Prostate gland (tissue), 2 donors: ENCODE data around the gene MCC. TPM values are rescaled to one million over a fixed set of nuclear protein-coding genes. Genes with fewer than 3 reads are reported as not detected.

Source experiments
- DNase-seq: peaks from one replicate; pipeline ENCODE4 v3.0.0-alpha.2; 2019; ENCODE audit warnings: low spot score
- H3K27ac ChIP-seq, 2 donors: fragments of 200-600 bp; sonication (generic); 2 replicates each; pipeline ENCODE4 v1.5.1; 2017 to 2019
- H3K27me3 ChIP-seq: fragments of 200-600 bp; sonication (generic); replicated peaks from 2 replicates; pipeline ENCODE4 v1.5.1; 2019; ENCODE audit not compliant: insufficient read depth
- H3K36me3 ChIP-seq, 2 donors: fragments of 200-600 bp; sonication (generic); 1 replicate in 1 of 2; 2 replicates in 1 of 2; pipeline versions ENCODE4 v1.5.1 to v1.8.1; 2017 to 2019
- H3K4me1 ChIP-seq: fragments of 200-600 bp; sonication (generic); replicated peaks from 2 replicates; pipeline ENCODE4 v1.5.1; 2019
- H3K4me3 ChIP-seq, 2 donors: fragments of 200-600 bp; sonication (generic); 2 replicates each; pipeline ENCODE4 v1.5.1; 2017 to 2019
- H3K9me3 ChIP-seq: fragments of 200-600 bp; sonication (generic); 2 replicates; pipeline ENCODE4 v1.5.1; 2017
- POLR2A ChIP-seq: fragments of 450-650 bp; IDR thresholded peaks from one replicate; pipeline ENCODE4 v1.6.1; 2016; ENCODE audit warnings: antibody characterized with exemption, mild to moderate bottlenecking
- POLR2AphosphoS5 ChIP-seq: sonication (generic); formaldehyde crosslinking; IDR thresholded peaks from one replicate; pipeline ENCODE4 v1.6.1; 2017; ENCODE audit warnings: antibody characterized with exemption
- WGBS: methylation state at CpG from one replicate; pipeline ENCODE4 v1.1.5; 2018; 5-methylcytosine and 5-hydroxymethylcytosine counted together
- intact Hi-C: fragments of 100-400 bp; cut with DNase I; formaldehyde crosslinking; loops from one replicate; pipeline ENCODE4 v1.14.2; 2022
- total RNA-seq, 2 donors: library from RNA; depleted of rRNA; stranded (reverse); fragments of >200 nt; gene quantifications; one replicate each; pipeline ENCODE4 v1.1.0, GENCODE V29; 2016
- TF ChIP-seq, protein P1 (sequence below), 4 experiments: fragments of 200-600 bp in 2 of 4; fragments of 450-650 bp in 2 of 4; sonication (generic) in 2 of 4; IDR thresholded peaks; 1 replicate in 3 of 4; 2 replicates in 1 of 4; pipeline ENCODE4 v1.5.1; 2016 to 2019; ENCODE audit warnings: antibody characterized with exemption in 4 of 4, mild to moderate bottlenecking in 2 of 4, moderate library complexity in 2 of 4

MCC gene
- total RNA-seq, 2 donors from 2014 or later = 41.5 to 54.1 TPM

- no peaks in the 10 kb centered on the region for H3K36me3 ChIP-seq
- H3K27ac ChIP-seq = no peak overlapping the region
- intact Hi-C loops = no loop called here
- H3K4me1 ChIP-seq = no peaks in the 10 kb centered on the region
- H3K9me3 ChIP-seq = no peaks in the 10 kb centered on the region
- TF ChIP-seq, protein P1, sequence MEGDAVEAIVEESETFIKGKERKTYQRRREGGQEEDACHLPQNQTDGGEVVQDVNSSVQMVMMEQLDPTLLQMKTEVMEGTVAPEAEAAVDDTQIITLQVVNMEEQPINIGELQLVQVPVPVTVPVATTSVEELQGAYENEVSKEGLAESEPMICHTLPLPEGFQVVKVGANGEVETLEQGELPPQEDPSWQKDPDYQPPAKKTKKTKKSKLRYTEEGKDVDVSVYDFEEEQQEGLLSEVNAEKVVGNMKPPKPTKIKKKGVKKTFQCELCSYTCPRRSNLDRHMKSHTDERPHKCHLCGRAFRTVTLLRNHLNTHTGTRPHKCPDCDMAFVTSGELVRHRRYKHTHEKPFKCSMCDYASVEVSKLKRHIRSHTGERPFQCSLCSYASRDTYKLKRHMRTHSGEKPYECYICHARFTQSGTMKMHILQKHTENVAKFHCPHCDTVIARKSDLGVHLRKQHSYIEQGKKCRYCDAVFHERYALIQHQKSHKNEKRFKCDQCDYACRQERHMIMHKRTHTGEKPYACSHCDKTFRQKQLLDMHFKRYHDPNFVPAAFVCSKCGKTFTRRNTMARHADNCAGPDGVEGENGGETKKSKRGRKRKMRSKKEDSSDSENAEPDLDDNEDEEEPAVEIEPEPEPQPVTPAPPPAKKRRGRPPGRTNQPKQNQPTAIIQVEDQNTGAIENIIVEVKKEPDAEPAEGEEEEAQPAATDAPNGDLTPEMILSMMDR (IDR thresholded peaks at IDR 0.05) = no peak
- no peak for TF ChIP-seq POLR2AphosphoS5
- no peak for TF ChIP-seq POLR2A
- WGBS = 97% methylated on average over 1 of the region's 1 CpG
- no peak for DNase-seq
- H3K4me3 ChIP-seq = no peak overlapping the region
- no peaks in the 10 kb centered on the region for H3K27me3 ChIP-seq
Measured at GRCh38 chr5:113354055-113354454, 134.2 kb downstream of the MCC start.

DNA sequence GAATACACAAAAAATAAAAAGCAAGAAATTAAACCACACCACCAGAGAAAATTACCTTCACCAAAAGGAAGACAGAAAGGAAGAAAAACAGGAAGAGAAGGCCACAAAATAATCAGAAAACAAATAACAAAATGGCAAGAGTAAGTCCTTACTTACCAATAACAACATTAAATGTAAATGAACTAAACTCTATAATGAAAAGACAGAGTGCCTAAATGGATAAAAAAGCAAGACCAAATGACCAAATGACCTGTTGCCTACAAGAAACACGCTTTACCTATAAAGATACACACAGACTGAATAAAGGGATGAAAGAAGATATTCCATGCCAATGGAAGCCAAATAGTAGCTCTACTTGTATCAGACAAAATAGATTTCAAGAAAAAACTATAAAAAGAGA is 140.7 kb downstream of the MCC start:
- 97% methylated on average over 1 of the region's 1 CpG for WGBS
- TF ChIP-seq, protein P1 (IDR thresholded peaks at IDR 0.05) = no peak
- no peak for TF ChIP-seq POLR2A
- TF ChIP-seq POLR2AphosphoS5 = no peak
- DNase-seq = no peak
- H3K4me3 ChIP-seq = no peak overlapping the region
- no peaks in the 10 kb centered on the region for H3K36me3 ChIP-seq
- no peak overlapping the region for H3K27ac ChIP-seq
- intact Hi-C loops = no loop called here
- H3K27me3 ChIP-seq = no peaks in the 10 kb centered on the region
- no peaks in the 10 kb centered on the region for H3K9me3 ChIP-seq
- H3K4me1 ChIP-seq = no peaks in the 10 kb centered on the region

DNA sequence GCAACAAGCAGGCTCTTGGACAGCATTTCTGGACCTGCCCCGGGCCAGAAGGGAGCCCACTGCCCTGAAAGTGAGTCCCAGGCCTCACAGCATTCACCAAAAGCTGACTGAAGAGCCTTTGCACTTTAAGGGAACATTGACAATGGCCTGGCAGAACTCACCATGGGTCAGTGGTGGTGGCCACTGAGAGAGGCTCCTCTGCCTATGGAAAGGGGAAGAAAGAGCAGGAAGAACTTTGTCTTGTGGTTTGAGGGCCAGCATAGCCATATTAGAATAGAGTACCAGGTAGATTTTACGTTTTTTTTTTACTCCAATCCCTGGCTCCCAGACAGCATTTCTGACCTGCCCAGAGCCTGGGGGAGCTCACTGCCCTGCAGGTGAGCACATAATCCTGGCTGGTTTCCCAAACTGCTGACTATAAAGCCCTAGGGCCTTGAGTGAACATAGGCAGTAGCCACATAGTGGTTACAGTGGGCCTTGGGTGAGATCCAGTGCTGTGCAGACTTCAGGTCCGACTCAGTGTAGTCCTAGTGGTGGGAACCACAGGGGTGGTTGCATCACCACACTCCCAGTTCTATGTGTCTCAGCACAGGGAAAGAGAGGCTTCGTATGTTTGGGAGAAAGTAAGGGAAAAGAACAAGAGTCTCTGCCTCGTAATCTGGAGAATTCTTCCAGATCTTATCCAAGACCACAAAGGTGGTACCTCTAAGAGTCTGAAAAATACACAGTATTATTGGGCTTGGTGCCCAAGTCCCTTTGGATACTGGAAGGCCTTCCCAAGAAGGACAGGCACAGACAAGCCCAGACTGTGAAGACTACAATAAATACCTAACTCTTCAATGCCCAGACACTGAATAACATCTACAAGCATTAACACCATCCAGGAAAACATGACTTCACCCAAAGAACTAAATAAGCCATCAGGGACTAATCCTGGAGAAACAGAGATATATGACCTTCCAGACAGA is 143.0 kb downstream of the MCC start:
- 71% methylated on average over 5 of the region's 5 CpGs for WGBS
- H3K9me3 ChIP-seq = no peaks in the 10 kb centered on the region
- DNase-seq = peak; percentile 54
- H3K36me3 ChIP-seq = no peaks in the 10 kb centered on the region
- H3K4me1 ChIP-seq = no peaks in the 10 kb centered on the region
- no peak overlapping the region for H3K27ac ChIP-seq
- no peak overlapping the region for H3K4me3 ChIP-seq
- H3K27me3 ChIP-seq = no peaks in the 10 kb centered on the region
- intact Hi-C loops = loop anchor here (5.0 kb wide), 1 partner anchor 262 kb away; no protein-coding TSS in a partner anchor
- TF ChIP-seq POLR2AphosphoS5 (peak; percentile 30), POLR2A (no peak)
- TF ChIP-seq, protein P1 (IDR thresholded peaks at IDR 0.05) = no peak

- Histone ChIP-seq H3K4me3 (no peak overlapping the region), H3K27me3 (no peaks in the 10 kb centered on the region), H3K27ac (no peak overlapping the region), H3K4me1 (no peaks in the 10 kb centered on the region), H3K9me3 (no peaks in the 10 kb centered on the region), H3K36me3 (no peaks in the 10 kb centered on the region)
- intact Hi-C loops = loop anchor here (5.0 kb wide), 1 partner anchor 264 kb away; no protein-coding TSS in a partner anchor
- WGBS = 44% methylated on average over 3 of the region's 3 CpGs
- no peak for DNase-seq
- TF ChIP-seq POLR2A (no peak), POLR2AphosphoS5 (no peak)
- TF ChIP-seq, protein P1 (IDR thresholded peaks at IDR 0.05) = no peak
Measured at GRCh38 chr5:113343343-113343742, 144.9 kb downstream of the MCC start.
